PC-9 (cell line): ENCODE measurements around the gene CD96.

Source experiments
- EZH2 ChIP-seq: fragments of 200-600 bp; sonication (generic); IDR thresholded peaks from 2 replicates; pipeline ENCODE4 v1.8.0; 2017; ENCODE audit warnings: antibody characterized with exemption, low read depth
- TF ChIP-seq, protein P1 (sequence below): fragments of 200-600 bp; sonication (generic); conservative IDR thresholded peaks from 2 replicates; pipeline ENCODE4 v1.6.1; 2017; ENCODE audit warnings: mixed run types, antibody characterized with exemption, mild to moderate bottlenecking, moderate library complexity

DNA sequence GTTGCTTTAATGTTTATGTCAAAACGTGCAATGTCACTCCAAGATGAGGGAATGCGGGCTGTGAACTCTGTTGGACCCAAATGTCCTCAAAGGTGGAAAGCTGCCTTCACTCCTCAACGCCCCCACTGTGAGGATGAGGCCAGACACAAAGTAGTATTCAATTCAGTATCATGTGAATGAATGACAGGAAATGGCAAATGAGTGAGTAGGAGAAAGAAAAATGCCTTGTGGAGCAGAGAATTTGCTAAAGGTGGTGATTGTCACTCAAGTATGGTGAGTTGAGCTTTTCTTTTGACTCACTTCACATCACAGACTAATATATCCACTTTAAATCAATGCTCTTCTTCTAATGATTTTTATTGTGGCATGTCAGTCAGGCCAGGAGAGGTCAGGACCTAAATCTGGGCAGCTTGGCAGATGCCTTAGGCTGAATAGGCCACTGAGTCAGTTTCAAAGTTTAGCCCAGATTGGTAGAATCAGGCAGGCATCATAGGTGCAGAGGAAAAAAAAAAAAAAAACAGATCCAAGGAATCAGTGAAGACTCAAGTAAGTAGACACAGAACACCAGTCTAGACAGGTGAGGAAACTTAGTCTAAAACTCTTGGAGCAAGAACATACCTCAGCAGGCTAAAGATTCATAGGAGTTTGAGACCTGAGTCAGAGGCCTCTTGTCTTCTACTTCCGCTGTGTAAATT lies 124.2 kb downstream of the CD96 start:
- TF ChIP-seq, protein P1, sequence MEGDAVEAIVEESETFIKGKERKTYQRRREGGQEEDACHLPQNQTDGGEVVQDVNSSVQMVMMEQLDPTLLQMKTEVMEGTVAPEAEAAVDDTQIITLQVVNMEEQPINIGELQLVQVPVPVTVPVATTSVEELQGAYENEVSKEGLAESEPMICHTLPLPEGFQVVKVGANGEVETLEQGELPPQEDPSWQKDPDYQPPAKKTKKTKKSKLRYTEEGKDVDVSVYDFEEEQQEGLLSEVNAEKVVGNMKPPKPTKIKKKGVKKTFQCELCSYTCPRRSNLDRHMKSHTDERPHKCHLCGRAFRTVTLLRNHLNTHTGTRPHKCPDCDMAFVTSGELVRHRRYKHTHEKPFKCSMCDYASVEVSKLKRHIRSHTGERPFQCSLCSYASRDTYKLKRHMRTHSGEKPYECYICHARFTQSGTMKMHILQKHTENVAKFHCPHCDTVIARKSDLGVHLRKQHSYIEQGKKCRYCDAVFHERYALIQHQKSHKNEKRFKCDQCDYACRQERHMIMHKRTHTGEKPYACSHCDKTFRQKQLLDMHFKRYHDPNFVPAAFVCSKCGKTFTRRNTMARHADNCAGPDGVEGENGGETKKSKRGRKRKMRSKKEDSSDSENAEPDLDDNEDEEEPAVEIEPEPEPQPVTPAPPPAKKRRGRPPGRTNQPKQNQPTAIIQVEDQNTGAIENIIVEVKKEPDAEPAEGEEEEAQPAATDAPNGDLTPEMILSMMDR = no peak
- no peak for TF ChIP-seq EZH2
